ENCODE data around the gene CPA4. TPM values are rescaled to one million over a fixed set of nuclear protein-coding genes. Genes with fewer than 3 reads are reported as not detected.

The CPA4 gene
- total and polyA plus RNA-seq, 8 donors, result 4.5 to 12.4 (median 6.4) TPM

DNA sequence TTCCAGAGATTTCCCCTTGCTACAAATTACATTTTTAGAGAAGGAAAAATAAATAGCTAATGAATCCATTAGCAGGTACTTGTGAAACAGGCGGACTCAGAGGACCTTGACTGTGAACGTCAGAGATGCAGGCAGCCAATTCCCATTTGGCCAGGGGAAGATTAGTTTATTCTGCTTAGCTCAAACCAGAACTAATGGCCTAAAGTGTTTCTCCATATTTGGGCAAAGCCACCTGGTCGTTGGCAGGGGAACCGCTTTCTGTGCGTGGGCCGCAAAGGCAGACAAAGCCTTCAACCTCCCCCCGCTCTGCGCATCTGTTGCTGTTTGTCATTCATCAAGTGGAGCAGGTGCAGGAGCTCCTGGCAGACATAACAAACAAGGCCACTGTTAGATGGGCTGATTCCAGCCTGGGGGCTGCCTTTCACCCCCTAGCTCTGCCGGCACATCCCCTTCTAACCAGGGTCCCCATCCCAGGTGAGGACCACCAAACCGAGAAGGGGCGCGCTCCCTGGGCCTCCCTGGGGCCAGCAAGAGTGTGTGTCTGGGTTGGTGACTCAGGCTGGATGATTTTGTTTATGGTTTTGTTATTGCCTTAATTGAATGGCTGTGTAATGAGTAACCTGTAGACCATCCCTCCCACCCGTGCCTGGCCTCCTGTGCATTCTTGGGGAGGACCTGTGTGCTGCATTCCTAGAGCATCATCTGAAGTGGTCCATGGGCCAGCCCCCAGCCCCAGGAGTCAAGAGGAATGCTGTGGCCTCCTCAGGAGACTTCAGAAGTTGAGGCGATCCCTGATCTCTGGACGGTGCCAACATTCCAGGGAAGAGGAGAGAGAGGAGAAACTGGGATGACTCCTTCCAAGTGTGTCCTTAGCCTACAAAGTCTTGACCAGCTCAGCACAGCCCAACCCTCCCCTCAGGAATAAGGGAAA lies 72.8 kb downstream of the CPA4 start:
- 54 to 59% methylated on average over 15 of the region's 15 CpGs for WGBS, 2 donors
- intact Hi-C loops (cut with DNase I), result loop anchor here in 2 of 3 donors (5.0 to 10.0 kb wide), 2 partner anchors 68 to 71 kb away; partner anchors contain the start of gene CPA4 (in 1 of the 2)
- Histone ChIP-seq H3K27me3 (no peaks in the 10 kb centered on the region), H3K4me3 (no peak overlapping the region), H3K9me3 (no peaks in the 10 kb centered on the region), H3K36me3 (no peaks in the 10 kb centered on the region), H3K27ac (peak overlapping the region in 3 of 4 donors; percentile 28 to 65 (median 35)), H3K4me1 (peaks cover 25 to 45% (median 39%) of the 10 kb centered on the region in 3 donors)
- FAIRE-seq (no peak), DNase-seq (peak in 3 of 6 donors; percentile 57 to 72 (median 66)), ATAC-seq (peak; percentile 52 to 76 (median 70))
- TF ChIP-seq, protein P1, sequence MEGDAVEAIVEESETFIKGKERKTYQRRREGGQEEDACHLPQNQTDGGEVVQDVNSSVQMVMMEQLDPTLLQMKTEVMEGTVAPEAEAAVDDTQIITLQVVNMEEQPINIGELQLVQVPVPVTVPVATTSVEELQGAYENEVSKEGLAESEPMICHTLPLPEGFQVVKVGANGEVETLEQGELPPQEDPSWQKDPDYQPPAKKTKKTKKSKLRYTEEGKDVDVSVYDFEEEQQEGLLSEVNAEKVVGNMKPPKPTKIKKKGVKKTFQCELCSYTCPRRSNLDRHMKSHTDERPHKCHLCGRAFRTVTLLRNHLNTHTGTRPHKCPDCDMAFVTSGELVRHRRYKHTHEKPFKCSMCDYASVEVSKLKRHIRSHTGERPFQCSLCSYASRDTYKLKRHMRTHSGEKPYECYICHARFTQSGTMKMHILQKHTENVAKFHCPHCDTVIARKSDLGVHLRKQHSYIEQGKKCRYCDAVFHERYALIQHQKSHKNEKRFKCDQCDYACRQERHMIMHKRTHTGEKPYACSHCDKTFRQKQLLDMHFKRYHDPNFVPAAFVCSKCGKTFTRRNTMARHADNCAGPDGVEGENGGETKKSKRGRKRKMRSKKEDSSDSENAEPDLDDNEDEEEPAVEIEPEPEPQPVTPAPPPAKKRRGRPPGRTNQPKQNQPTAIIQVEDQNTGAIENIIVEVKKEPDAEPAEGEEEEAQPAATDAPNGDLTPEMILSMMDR (IDR thresholded peaks at IDR 0.05), result no peak

DNA sequence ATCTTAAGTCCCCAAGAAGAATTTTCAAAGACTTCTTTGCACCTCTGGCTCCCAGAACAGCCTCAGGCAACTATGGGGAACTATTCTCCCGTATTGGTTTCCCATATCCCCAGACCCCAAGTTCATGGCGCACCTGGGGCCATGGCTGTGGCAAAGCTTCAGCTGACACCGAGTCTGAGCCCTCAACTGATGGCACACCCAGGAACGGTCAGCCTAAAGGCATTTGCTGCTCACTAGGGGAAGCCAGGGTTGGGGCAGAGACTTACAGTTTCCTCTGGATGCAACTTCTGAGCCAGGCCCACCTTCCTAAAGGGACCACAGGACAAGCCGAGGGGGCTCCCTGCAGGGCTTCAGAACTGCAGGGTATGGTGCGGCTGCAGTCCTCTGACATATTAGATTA lies 73.6 kb downstream of the CPA4 start:
- Histone ChIP-seq H3K27ac (peak overlapping the region in 1 of 4 donors; percentile 65), H3K36me3 (no peaks in the 10 kb centered on the region), H3K27me3 (no peaks in the 10 kb centered on the region), H3K4me1 (peaks cover 25 to 53% (median 45%) of the 10 kb centered on the region in 3 donors), H3K9me3 (no peaks in the 10 kb centered on the region), H3K4me3 (no peak overlapping the region)
- TF ChIP-seq, protein P1 (IDR thresholded peaks at IDR 0.05), result no peak
- ATAC-seq (no peak), FAIRE-seq (no peak), DNase-seq (peak in 1 of 6 donors; percentile 54)
- WGBS, 2 donors, result 89 to 96% methylated on average over 6 of the region's 6 CpGs
- intact Hi-C loops (cut with DNase I), result loop anchor here in 2 of 3 donors (5.0 to 10.0 kb wide), 2 partner anchors 69 to 72 kb away; partner anchors contain the start of gene CPA4 (in 1 of the 2)

DNA sequence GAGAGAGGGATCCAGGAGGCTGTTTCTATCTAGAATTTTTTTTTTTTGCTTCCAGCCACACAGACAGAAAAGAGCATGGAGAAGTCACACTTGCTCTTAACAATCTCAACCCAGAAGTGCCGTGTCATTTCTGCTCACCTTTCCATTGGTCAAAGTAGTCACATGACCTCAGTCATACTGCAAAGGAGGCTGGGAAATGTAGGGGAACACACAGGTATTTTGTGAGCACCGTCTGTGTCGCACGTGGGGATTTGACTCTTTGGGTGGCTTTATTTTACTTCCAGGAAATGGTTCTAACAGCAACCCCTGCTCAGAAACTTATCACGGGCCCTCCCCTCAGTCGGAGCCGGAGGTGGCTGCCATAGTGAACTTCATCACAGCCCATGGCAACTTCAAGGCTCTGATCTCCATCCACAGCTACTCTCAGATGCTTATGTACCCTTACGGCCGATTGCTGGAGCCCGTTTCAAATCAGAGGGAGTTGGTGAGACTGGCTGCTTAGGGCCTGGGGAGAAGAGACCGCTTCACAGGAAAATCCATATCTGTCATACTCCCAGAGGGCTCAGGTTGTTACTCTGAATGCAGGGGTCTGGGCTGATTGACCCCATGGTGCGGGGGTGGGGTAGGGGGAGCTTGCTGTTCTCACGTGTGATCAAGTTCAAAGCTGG lies 74.3 kb downstream of the CPA4 start:
- FAIRE-seq (no peak), ATAC-seq (no peak), DNase-seq (peak in 2 of 6 donors; percentile 9 to 32)
- Histone ChIP-seq H3K27ac (peak overlapping the region in 1 of 4 donors; percentile 65), H3K4me3 (no peak overlapping the region), H3K27me3 (no peaks in the 10 kb centered on the region), H3K9me3 (no peaks in the 10 kb centered on the region), H3K36me3 (no peaks in the 10 kb centered on the region), H3K4me1 (peaks cover 27 to 54% (median 51%) of the 10 kb centered on the region in 3 donors)
- 90 to 92% methylated on average over 13 of the region's 13 CpGs for WGBS, 2 donors
- TF ChIP-seq, protein P1 (IDR thresholded peaks at IDR 0.05), result no peak
- intact Hi-C loops (cut with DNase I), result loop anchor here in 2 of 3 donors (5.0 to 10.0 kb wide), 2 partner anchors 70 to 72 kb away; partner anchors contain the start of gene CPA4 (in 1 of the 2)

GRCh38 chr7:130367836-130368746 lies 75.1 kb downstream of the CPA4 start:
- 92 to 97% methylated on average over 19 of the region's 19 CpGs for WGBS, 2 donors
- TF ChIP-seq, protein P1 (IDR thresholded peaks at IDR 0.05), result no peak
- H3K4me3 ChIP-seq, result no peak overlapping the region
- H3K27me3 ChIP-seq, result no peaks in the 10 kb centered on the region
- H3K4me1 ChIP-seq, result peaks cover 36 to 63% (median 60%) of the 10 kb centered on the region in 3 donors
- no peak for FAIRE-seq
- no peak for ATAC-seq
- DNase-seq, result peak in 1 of 6 donors; percentile 47
- no peaks in the 10 kb centered on the region for H3K36me3 ChIP-seq
- peak overlapping the region in 1 of 4 donors; percentile 53 for H3K27ac ChIP-seq
- intact Hi-C loops (cut with DNase I), result loop anchor here in 2 of 3 donors (5.0 to 10.0 kb wide), 2 partner anchors 71 to 73 kb away; partner anchors contain the start of gene CPA4 (in 1 of the 2)
- no peaks in the 10 kb centered on the region for H3K9me3 ChIP-seq

Data from pancreas (tissue), 10 donors.